Posterior vena cava (tissue), 2 donors: ENCODE measurements around the gene AMBRA1. TPM values are rescaled to one million over a fixed set of nuclear protein-coding genes. Genes with fewer than 3 reads are reported as not detected.

Experiments used
- DNase-seq: peaks from one replicate; pipeline ENCODE4 v3.0.0-alpha.2; 2020; ENCODE audit warnings: low spot score
- intact Hi-C, 2 donors: fragments of 100-400 bp; cut with DNase I; formaldehyde crosslinking; loops; one replicate each; pipeline versions ENCODE4 v1.14.1 to v1.14.2; 2022 to 2023
- total RNA-seq, 2 donors: library from RNA; stranded (reverse); fragmentation: NEBNext Ultra II Directional; extraction: Animal tissue kit (Norgen Biotek cat#: 25700); gene quantifications; one replicate each; pipeline ENCODE4 v1.2.1, GENCODE V29; 2021
- donor health status: DM: yes; HTN: yes; CAD: no.
- donor health status: DM: yes; HTN: yes; CAD: no.

The AMBRA1 gene
- total RNA-seq, 2 donors from 2014 or later = 25.9 to 27.3 TPM

GRCh38 chr11:46617134-46617971 is 23.5 kb upstream of the AMBRA1 start, which contains the start of the genes ATG13 and HARBI1:
Gene ATG13, plus strand, starts transcription at chr11:46617553. Its CDS starts 26,739 bp downstream, at chr11:46644292.
Gene HARBI1, minus strand, starts transcription at chr11:46617227. Its CDS starts 990 bp downstream, at chr11:46616237.
- peak; percentile 96 for DNase-seq
- intact Hi-C loops = no loop called here

DNA sequence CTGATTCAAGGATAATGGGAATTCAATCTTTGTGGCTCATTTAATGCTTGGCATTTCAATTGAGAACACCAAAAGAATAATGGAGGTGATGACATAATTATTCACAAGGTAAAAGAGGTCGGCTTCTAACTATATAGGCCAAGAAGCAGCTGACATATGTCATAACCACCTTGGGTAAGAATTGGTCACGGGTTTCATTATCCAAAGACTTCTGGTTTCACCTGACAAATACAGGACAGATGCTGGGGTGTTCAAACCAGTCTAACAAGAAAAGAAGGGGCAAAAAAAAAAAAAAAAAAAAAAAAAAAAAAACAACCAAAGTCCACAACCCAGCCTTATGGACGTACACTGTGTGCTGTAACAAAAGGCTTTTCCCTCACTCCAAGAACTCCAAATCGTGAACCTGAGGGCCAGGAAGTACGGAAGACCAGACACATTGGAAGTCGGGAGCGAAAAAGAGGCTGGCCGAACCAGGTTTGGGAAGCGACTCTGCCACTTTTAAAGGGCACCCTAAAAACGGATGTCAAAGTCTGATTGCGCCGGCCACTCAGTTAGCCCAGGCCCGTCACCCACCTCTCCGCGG is 22.8 kb upstream of the AMBRA1 start:
- intact Hi-C loops = no loop called here
- no peak for DNase-seq

GRCh38 chr11:46615756-46616155 is 21.9 kb upstream of the AMBRA1 start:
- no peak for DNase-seq
- intact Hi-C loops = no loop called here

- intact Hi-C loops = loop anchor here in 1 of 2 donors (5.0 kb wide), 1 partner anchor 1225 kb away; no protein-coding TSS in a partner anchor
- DNase-seq = no peak
These were observed 18.5 kb upstream of the AMBRA1 start for GRCh38 chr11:46612326-46612725.

DNA sequence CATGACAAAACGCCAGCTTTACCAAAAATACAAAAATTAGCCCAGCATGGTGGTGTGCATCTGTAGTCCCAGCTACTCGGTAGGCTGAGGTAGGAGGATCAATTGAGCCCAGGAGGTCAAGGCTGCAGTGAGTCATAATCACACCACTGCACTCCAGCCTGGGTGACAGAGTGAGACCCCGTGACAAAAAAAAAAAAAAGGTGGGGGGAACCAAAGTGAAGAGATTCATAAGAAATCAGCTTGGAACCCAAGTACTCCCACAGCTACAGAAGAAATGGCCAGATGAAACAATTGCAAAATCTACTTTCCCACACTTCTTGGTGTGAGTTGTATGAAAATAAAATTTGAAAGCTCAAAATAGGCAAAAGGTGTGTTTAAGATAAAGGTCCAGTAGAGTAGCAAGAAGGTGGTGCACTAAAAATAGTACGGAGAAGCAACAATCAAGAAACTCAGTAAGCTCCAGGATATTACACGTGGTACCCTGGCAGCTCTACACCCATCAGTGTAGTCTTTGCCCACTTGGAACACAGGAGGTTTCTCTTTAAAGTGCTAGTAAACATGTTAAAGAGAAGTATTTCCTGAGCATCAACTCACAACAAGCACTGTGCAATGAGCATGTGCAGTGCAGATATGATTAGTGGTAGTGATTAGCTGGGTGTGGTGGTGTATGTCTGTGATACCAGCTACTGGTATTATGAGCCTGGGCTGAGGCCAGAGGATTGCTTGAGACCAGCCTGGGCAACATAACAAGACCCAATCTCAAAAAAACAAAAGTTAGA is 17.9 kb upstream of the AMBRA1 start:
- intact Hi-C loops = loop anchor here in 1 of 2 donors (5.0 kb wide), 1 partner anchor 1224 kb away; no protein-coding TSS in a partner anchor
- no peak for DNase-seq

DNA sequence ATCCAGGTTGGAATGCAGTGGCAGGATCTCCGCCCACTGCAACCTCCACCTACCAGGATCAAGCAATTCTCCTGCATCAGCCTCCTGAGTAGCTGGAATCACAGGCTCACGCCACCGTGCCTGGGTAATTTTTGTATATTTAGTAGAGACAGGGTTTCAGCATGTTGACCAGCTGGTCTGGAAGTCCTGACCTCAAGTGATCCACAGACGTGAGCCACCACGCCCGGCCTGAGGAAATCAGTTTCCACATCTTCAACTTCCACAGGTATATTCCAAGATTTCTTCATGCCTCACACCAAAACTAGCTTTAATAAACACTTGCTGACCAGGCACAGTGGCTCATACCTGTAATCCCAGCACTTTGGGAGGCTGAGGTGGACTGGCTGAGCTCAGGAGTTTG is 15.6 kb upstream of the AMBRA1 start:
- DNase-seq = peak; percentile 25
- intact Hi-C loops = no loop called here

GRCh38 chr11:46607516-46607915 is 13.7 kb upstream of the AMBRA1 start:
- intact Hi-C loops = no loop called here
- DNase-seq = no peak

- DNase-seq = no peak
- intact Hi-C loops = no loop called here
These were observed 11.0 kb upstream of the AMBRA1 start for GRCh38 chr11:46604796-46605195.

DNA sequence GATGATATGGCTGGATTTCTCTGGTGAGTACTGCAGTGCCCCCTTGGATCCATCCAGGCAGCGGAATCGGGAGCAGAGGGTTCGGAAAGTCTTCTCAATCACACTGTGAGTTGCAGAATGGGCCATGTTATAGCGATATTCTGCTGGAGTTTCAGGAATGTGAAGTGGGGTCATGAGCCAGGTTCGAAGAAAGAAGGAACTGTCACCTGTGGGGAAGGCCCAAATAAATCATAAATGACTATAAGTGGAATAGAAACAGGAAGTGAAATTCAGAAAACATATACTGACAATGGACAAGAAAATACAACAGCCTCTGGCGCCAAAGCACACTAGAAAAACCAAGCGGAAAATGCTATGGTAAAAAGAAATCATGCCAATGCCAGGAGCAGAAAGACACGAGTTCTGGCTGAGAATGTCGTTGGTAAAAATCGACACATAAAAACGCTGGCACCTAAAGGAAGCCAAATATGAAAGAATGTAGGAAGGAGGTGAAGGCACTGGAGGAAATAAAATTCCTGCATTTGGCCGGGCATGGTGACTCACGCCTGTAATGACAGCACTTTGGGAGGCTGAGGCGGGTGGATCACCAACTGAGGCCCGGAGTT is 10.0 kb upstream of the AMBRA1 start:
- peak; percentile 36 for DNase-seq
- intact Hi-C loops = no loop called here

DNA sequence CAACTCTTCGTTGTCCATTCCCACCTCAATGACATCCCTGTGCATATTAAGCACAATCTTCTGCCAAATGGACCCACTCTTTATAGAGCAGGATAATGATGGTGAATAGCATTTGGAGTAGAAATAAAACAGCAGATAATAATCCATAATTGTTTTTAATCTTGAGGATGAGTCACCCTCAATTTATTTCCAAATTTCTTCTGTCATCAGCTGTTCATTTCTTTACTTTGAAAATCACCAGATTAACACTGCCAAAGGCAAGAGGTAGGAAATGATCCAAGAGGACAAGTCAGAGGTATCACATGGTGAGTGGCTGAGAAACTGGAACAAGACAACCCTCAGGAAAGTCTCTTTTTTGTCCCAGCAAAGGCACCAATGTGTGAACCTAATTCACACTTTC is 7.3 kb upstream of the AMBRA1 start:
- no peak for DNase-seq
- intact Hi-C loops = no loop called here

- intact Hi-C loops = no loop called here
- DNase-seq = no peak
These were observed 6.6 kb upstream of the AMBRA1 start for GRCh38 chr11:46600194-46600960.

DNA sequence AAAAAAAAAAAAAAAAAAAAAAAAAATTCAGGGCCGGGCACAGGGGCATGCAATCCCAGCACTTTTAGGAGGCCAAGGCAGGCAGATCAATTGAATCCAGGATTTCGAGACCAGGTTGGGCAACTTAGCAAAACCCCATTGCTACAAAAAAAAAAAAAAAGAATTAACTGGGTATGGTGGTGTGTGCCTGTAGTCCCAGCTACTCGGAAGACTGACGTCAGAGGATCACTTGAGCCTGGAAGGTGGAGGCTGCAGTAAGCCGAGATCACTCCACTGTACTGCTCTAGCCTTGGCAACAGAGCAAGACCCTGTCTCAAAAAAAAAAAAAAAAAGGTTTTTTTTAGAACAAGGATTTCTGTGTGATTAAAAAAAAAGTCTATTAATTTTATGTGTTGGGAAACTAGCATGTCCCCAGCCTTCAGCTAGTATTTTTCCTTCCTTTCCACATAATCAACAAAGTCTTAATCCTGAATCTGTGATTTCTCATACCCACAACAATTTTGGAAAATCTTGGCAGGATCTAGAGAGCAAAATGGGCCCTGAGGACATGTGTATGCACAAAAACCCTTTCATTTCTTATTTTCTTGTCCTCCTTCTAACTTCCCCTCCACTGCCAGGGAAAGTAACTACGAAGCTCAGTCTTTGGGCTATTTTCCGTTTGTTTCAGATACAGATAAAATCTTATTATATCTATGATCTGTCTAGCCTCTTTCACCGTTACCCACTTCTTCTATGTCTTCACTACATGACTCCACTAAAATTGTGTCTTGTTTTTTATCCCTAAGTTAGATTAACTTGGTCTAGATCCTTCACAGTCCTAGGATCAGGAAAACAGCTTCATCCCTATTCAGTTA is 5.7 kb upstream of the AMBRA1 start:
- intact Hi-C loops = no loop called here
- DNase-seq = no peak

DNA sequence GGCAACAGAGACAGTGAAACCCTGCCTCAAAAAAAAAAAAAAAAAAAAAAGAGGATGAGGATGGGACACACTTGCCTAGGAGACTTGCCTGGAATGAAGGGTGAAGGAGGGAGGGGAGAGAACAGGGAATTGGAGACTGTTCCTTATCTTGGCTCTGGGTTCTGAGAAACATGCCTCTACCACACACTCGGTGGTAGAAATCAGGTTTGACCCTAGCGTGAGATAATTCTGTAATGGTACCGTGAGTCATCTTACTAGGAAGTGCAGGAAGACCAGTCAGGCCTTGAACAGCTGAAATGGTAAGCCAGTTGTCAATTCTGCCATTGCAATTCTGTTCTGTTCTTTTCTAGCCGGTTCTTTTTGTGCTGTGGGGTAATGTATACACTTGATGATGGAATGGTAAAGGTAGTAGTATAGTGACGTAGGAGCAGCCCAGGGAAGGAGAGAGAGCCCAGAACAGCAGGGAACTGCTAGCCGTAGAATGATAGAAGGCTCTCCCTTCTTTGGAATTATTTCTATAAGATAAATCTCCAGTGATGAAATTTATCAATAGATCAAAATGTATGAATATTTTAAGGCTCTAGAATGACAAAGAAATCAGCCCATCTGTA is 3.9 kb upstream of the AMBRA1 start:
- no peak for DNase-seq

DNA sequence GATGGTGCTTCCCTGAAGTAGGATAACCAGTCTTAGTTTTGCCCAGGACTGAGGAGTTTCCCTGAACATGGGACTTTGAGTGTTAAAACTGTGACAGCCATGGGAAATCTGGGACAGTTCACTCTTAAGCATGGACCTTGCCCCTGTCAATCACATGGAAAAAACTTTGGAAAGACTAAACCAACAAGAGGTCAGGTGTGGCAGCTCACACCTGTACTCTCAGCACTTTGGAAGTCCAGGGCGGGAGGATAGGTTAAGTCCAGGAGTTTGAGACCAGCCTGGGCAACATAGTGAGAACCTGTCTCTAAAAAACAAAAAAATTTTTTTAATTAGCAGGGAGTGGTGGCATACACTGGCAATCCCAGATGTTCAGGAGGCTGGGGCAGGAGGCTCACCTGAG is 3.3 kb upstream of the AMBRA1 start:
- DNase-seq = no peak
- intact Hi-C loops = no loop called here

More for the DNA sequence above, 3.9 kb upstream of the AMBRA1 start:
- intact Hi-C loops = no loop called here

DNA sequence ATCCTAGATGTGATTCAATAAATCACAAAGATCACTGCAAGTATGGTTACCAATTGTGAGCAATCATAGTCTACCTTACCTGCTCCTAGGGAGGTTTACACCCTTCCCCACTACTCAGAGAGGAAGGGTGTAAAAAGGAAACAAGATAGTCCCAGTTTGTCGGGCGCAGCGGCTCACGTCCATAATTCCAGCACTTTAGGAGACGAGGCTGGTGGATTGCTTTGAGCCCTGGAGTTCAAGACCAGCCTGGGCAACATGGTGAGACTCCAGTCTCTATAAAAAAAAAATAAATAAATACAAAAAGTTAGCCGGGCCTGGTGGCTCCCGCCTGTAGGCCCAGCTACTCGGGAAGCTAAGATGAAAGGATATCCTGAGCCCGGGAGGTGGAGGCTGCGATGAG is 962 bp upstream of the AMBRA1 start:
- intact Hi-C loops = no loop called here
- no peak for DNase-seq

GRCh38 chr11:46594374-46594700 is 514 bp upstream of the AMBRA1 start:
- intact Hi-C loops = no loop called here
- no peak for DNase-seq

- no peak for DNase-seq
- intact Hi-C loops = no loop called here
These were observed 2.9 kb downstream of the AMBRA1 start for GRCh38 chr11:46590740-46591605.
